NT2/D1 (cell line): Measurements from ENCODE around the gene DDI1.
"Not testable (repeated sequence)": the region's sequence is repeated elsewhere in the genome, so short reads cannot be mapped to it uniquely, and the experiment has no call there.

ENCODE experiments used
- DNase-seq: peaks from one replicate; pipeline ENCODE4 v3.0.0-alpha.2; 2011; ENCODE audit warnings: low read depth, low spot score
- H3K27me3 ChIP-seq: 2 replicates; pipeline ENCODE4 v1.6.0; 2011; ENCODE audit warnings: mild to moderate bottlenecking; ENCODE audit not compliant: insufficient read length, insufficient read depth
- H3K36me3 ChIP-seq: 2 replicates; pipeline ENCODE4 v1.6.1; 2011; ENCODE audit warnings: mild to moderate bottlenecking, low read length, mixed read lengths; ENCODE audit not compliant: insufficient read depth, insufficient read length
- H3K4me1 ChIP-seq: 2 replicates; pipeline ENCODE4 v1.5.1; 2011; ENCODE audit not compliant: insufficient read depth, insufficient read length
- H3K4me3 ChIP-seq: 2 replicates; pipeline ENCODE4 v1.5.1; 2011; ENCODE audit warnings: low read depth; ENCODE audit not compliant: insufficient read length
- H3K9ac ChIP-seq: 2 replicates; pipeline ENCODE4 v1.6.0; 2011; ENCODE audit warnings: low read depth; ENCODE audit not compliant: insufficient read length
- H3K9me3 ChIP-seq: 2 replicates; pipeline ENCODE4 v1.5.1; 2011; ENCODE audit warnings: mild to moderate bottlenecking, low read length; ENCODE audit not compliant: insufficient read depth
- SUZ12 ChIP-seq: IDR thresholded peaks from 2 replicates; pipeline ENCODE4 v1.6.1; 2011; ENCODE audit not compliant: insufficient read length, insufficient read depth; ENCODE audit errors: extremely low read depth
- YY1 ChIP-seq: IDR thresholded peaks from 2 replicates; pipeline ENCODE4 v1.6.1; 2011; ENCODE audit not compliant: insufficient read length, insufficient read depth
- ZNF274 ChIP-seq: IDR thresholded peaks from 2 replicates; pipeline ENCODE4 v1.6.1; 2011; ENCODE audit warnings: mild to moderate bottlenecking, low read depth, low read length

DDI1 gene

DNA sequence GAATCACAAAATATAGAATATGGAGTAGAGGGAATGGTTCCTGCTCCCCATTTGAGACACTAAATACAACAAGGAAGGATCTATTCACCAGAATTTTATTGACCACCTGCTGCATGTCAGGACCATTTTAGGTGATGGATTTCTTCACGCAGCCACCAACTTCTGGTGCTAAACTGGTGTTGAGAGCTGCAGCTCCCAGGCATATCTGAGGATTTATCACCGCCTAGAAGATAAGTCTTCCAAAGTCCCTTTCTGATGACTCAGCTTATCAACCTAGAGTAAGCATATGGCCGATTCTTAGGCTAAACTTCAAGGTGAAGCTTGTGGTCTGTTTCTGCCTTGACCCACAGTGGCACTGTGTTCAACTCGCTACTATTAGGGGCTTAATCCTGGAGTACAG, 6.7 kb downstream of the DDI1 start:
- TF ChIP-seq YY1: no peak
- Histone ChIP-seq H3K9ac (no peak overlapping the region), H3K9me3 (no peaks in the 10 kb centered on the region), H3K36me3 (no peaks in the 10 kb centered on the region), H3K4me3 (no peak overlapping the region), H3K4me1 (no peaks in the 10 kb centered on the region), H3K27me3 (no peaks in the 10 kb centered on the region)
- no peak for DNase-seq

GRCh38 chr11:104043678-104044239, 7.3 kb downstream of the DDI1 start:
- no peak overlapping the region for H3K4me3 ChIP-seq
- DNase-seq: no peak
- no peaks in the 10 kb centered on the region for H3K27me3 ChIP-seq
- no peak for TF ChIP-seq YY1
- no peak for TF ChIP-seq ZNF274
- TF ChIP-seq SUZ12: no peak
- H3K9me3 ChIP-seq: no peaks in the 10 kb centered on the region
- H3K4me1 ChIP-seq: no peaks in the 10 kb centered on the region
- no peaks in the 10 kb centered on the region for H3K36me3 ChIP-seq
- H3K9ac ChIP-seq: no peak overlapping the region

DNA sequence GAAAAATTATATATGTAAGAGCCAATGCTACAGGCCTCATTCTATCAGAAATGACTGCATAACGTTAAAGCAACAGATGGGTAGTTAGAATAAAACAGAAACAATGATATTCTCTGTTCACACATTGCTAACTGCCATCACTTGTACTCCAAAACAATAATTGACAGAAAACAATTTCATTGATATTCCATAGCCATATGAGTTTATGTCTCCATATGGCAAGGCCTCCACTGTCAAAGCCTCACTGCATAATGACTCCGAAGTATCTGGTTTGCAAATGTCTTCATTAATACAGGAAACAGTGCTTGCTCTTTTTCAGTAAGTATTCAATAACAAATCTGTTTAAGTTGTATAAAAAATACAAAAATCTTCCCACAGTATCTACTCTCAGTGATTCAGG, 9.9 kb downstream of the DDI1 start:
- no peak for TF ChIP-seq ZNF274
- TF ChIP-seq YY1: no peak
- no peak for TF ChIP-seq SUZ12
- no peaks in the 10 kb centered on the region for H3K27me3 ChIP-seq
- H3K4me1 ChIP-seq: no peaks in the 10 kb centered on the region
- H3K9ac ChIP-seq: no peak overlapping the region
- H3K9me3 ChIP-seq: no peaks in the 10 kb centered on the region
- no peak for DNase-seq
- H3K4me3 ChIP-seq: no peak overlapping the region
- no peaks in the 10 kb centered on the region for H3K36me3 ChIP-seq

- not testable (repeated sequence) for H3K4me3 ChIP-seq, H3K9ac ChIP-seq, H3K4me1 ChIP-seq, DNase-seq, H3K27me3 ChIP-seq, H3K36me3 ChIP-seq, H3K9me3 ChIP-seq
Observed at GRCh38 chr11:104046858-104047257, 10.4 kb downstream of the DDI1 start.

DNA sequence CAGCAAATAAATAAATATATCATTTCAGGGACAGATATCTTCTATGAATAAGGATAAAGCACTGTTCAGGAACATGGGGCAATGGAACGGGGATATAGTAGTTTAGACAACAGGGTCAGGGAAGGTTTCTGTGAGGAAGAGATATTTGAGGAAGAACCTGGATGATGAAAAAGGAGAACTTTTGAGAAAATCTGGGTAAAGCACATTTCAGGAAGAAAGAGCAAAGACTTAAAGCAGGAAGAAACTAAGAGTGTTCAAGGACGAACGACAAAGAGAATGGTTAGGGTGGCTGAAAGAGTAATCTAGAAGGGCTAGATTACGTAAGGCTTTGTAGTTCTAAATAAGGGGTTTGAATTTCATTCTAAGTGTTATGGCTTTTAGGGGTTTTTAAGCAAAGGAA, 12.7 kb downstream of the DDI1 start:
- no peak overlapping the region for H3K9ac ChIP-seq
- no peaks in the 10 kb centered on the region for H3K4me1 ChIP-seq
- TF ChIP-seq ZNF274: no peak
- no peak for TF ChIP-seq YY1
- no peak for TF ChIP-seq SUZ12

GRCh38 chr11:104051778-104052177, 15.3 kb downstream of the DDI1 start:
- Histone ChIP-seq H3K4me1 (no peaks in the 10 kb centered on the region), H3K27me3 (no peaks in the 10 kb centered on the region), H3K9me3 (no peaks in the 10 kb centered on the region), H3K36me3 (no peaks in the 10 kb centered on the region), H3K4me3 (no peak overlapping the region), H3K9ac (no peak overlapping the region)
- DNase-seq: no peak
- TF ChIP-seq ZNF274 (no peak), YY1 (no peak), SUZ12 (no peak)

More for the DNA sequence above, 12.7 kb downstream of the DDI1 start:
- no peaks in the 10 kb centered on the region for H3K36me3 ChIP-seq
- H3K9me3 ChIP-seq: no peaks in the 10 kb centered on the region
- H3K27me3 ChIP-seq: no peaks in the 10 kb centered on the region
- H3K4me3 ChIP-seq: no peak overlapping the region
- no peak for DNase-seq

DNA sequence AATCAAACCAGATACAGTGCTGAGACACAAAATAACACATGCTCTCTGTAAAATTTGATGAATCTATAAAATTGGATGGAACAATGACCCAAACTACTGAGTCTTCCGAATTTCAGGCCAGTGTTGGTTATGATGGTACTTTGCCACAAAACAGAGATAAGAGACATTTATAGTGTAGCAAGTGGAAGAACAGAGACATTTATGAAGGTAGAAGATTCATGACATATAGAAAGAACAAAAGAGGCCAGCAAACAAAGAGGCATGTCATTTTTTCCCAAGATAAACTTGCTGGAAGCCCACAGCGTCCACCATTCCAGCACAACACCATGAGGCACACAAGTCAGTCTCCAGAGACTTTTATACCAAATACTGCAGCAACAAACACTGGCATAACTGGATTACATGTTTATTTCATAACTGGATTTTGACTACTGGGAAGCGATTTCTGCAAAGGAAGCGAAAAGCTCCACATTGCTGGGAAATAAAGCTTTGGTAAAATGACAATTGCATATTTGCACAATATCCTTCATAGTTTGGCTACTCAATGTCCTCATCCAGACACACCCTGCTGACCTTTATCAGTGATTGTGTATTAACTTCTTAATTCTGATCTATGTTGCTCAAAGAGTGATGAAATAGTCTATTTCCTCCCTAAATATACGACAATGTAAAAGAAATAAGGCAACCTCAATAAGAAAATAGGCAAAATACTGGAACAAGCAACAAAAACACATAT, 17.5 kb downstream of the DDI1 start:
- no peak overlapping the region for H3K9ac ChIP-seq
- no peak overlapping the region for H3K4me3 ChIP-seq
- H3K4me1 ChIP-seq: no peaks in the 10 kb centered on the region
- H3K36me3 ChIP-seq: no peaks in the 10 kb centered on the region
- no peaks in the 10 kb centered on the region for H3K27me3 ChIP-seq
- TF ChIP-seq ZNF274 (no peak), SUZ12 (no peak), YY1 (no peak)
- H3K9me3 ChIP-seq: no peaks in the 10 kb centered on the region
- DNase-seq: no peak

- no peak for DNase-seq
Observed at GRCh38 chr11:104054911-104055529, 18.6 kb downstream of the DDI1 start.

More at GRCh38 chr11:104054911-104055529, 18.6 kb downstream of the DDI1 start:
- no peaks in the 10 kb centered on the region for H3K36me3 ChIP-seq
- H3K4me1 ChIP-seq: no peaks in the 10 kb centered on the region
- H3K9me3 ChIP-seq: no peaks in the 10 kb centered on the region
- no peaks in the 10 kb centered on the region for H3K27me3 ChIP-seq
- H3K4me3 ChIP-seq: no peak overlapping the region
- no peak for TF ChIP-seq YY1
- no peak for TF ChIP-seq ZNF274
- no peak for TF ChIP-seq SUZ12
- no peak overlapping the region for H3K9ac ChIP-seq
